ENCODE data around the gene PPT2.
"Not testable (repeated sequence)": the region's sequence is repeated elsewhere in the genome, so short reads cannot be mapped to it uniquely, and the experiment has no call there.

Gene PPT2

DNA sequence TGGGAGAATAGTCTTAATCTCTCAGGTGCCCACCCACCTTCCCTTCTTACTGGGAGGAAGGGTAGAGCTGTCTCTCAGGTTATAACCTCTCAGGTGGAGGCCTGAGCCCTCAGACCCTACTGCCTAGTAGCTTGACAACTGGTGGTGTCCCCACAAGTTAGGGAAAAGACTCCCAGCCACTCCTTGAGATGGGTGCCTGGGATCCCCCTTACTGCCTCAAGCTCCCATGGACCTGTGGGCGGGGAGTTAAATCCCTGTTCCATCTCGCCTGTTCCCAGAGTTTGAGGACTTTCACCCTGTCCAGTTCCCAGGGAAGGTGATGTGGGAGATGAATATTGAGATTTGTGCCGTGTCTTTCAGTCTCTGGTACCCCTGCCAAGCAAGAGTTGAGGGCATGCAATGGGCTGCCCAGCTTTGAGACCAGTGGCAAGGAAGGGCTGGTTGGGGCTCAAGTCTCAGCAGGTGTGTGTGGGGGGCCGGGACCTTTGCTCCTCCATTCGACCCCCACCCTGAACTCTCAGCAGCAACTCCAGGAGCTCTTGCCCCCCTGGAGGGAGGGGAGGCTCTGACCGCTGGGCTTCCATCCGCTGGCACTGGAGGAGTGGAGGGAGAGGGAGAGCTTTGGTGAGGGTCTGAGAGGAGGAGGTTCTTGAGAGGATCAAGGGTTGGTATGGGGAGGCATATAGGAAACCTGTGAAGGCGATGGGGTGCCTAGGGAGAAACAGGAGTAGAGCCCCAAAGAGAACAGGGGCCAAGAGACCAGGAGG, 37.2 kb downstream of the PPT2 start:
- DNase-seq: no peak

DNA sequence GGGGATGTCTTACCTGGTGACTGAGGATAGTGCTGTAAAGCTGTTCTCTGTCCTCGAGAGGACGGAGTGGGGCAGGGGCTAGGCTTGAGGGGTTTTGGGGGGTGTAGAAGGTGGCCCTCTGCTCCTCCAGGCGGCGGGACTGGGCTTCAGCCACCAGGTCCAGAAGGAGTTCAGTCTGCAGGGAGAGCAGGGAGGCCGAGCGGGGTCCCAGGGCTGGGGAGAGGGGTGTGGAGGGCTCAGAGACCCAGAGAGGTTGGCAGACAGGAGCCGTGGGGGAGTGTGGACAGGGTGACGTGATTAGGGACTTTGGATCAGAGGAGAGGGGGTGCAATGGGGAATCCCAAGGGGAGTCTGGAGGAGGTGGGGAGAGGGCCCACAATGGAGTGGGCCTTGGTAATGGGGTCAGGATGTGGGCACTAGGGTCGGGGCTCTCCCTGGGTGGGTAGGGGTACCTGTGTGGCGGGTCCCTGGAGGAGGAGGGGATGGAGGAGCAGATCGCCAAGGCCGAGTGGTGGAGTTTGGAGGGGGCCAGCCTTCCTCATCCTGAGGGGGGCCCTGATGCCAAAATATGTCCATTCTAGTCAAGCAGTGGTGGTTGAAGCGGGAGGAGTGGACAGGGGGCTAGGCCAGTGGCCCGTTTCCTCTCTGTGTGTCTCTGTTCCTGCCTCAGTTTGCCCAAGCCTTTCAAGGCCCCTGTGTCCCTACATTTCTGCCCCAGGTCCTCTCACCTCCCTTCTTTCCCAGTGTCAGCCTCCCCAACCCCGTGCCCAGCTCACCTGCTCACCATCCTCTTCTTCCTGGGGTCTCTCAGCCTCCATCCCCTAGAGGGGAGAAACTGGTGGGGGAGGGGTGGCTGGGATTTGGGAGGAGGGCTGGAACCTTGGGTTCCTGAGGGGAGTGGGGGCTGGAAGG, 38.0 kb downstream of the PPT2 start:
- DNase-seq: peak in 1 of 4 experiments; percentile 40

DNA sequence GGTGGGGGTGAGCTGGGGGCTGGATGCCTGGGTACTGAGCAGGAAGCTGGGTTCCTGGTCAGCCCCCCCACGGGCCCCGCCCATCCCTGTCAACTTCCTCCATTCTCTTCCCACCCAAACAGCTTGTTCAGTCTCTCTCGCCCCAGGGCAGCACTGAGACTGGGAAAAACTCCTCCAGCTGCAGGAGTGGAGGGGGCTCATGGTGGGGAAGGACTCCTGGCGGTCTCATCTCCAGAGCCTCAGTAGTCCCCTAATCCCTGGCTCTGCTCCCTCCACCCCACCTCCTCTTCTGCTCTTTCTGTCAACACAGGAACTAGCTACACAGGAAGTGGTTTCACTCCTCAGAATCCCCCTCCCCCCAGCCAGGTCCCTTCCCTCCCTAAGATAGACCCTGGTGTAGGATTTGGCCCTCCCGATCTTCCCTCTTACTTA, 38.7 kb downstream of the PPT2 start, which contains the start of gene GPSM3:
GPSM3 (minus strand) TSS at position 36 of the 432 bp plus-strand sequence. CDS start 130 bp downstream, outside the sequence.
- DNase-seq: peak; percentile 60 to 85 (median 72)

DNA sequence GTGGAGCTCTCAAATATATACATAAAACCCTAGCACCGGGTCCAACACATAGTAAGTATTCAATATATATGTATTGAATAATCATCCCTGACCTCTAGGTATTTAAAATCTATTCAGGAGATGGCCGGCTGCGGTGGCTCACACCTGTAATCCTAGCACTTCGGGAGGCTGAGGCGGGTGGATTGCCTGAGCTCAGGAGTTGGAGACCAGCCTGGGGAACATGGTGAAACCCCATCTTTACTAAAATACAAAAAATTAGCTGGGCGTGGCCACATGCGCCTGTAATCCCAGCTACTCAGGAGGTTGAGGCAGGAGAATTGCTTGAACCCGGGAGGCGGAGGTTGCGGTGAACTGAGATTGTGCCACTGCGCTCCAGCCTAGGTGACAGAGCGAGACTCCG, 39.2 kb downstream of the PPT2 start:
- not testable (repeated sequence) for DNase-seq

DNA sequence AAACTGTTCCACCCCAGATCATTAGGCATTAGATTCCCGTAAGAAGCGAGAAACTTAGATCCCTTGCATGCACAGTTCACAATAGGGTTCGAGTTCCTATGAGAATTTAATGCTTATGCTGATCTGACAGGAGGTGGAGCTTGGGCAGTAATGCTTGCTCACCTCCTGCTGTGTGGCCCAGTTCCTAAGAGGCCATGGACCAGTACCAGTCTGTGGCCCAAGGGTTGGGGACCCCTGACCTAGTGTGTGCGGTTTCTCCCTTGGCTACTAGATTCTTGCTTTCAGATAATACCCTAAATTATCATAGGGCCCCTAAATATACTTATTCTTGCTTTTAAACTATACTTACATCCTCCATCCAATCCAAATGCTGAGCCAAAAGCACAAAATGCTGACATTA, 40.4 kb downstream of the PPT2 start:
- DNase-seq: no peak

DNA sequence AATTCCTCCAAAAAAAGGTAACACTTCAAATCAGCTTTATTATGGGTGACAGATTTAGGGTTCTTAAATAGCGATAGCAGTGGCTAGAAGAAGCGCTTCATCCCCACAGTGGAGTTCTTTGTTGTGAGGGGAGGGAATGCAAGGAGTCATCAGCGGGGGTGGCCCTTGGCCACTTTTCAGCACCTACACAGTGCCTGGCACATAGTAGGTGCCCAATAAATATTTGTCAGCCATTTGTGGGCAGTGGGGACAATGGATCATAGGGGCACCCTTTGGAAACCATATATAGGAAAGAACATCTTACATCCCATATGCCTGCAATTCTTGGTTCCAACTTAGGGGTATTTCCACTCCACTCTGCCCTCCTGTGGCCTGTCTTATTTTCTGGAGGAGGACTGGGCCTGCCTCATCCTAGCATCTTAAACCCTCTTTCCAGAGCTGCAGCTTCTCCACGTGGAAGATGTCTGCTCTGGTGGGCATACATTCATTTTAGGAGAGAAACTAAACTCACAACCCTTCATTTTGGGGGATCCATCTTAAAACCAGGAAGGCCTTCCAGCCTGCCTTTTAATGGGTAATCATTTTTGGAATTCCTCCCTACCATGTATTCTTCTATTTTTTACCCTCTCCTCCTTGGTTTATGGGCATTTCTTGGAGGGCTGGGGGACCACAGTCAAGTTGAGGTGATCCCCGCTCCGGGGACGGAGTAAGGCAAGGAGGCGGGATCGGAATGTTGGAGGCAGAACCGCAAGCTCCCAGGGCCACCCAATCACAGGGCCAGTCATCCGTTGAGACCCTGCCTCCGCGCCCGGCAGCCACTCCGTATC, 41.1 kb downstream of the PPT2 start:
- DNase-seq: peak; percentile 59 to 75 (median 74)

DNA sequence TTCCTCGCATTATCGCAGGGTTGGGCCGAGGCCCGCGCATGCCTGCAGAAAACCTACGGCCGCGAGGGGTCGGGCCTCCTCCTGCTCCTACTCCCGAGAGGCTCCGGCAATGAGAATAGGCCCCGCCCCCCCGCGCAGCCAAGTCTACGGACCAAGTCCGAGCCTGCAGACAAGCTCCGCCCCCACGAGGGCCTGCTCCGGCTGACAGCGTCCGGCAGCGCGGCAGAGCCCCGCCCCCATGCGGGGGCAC, 41.6 kb downstream of the PPT2 start:
- DNase-seq: peak; percentile 100

DNA sequence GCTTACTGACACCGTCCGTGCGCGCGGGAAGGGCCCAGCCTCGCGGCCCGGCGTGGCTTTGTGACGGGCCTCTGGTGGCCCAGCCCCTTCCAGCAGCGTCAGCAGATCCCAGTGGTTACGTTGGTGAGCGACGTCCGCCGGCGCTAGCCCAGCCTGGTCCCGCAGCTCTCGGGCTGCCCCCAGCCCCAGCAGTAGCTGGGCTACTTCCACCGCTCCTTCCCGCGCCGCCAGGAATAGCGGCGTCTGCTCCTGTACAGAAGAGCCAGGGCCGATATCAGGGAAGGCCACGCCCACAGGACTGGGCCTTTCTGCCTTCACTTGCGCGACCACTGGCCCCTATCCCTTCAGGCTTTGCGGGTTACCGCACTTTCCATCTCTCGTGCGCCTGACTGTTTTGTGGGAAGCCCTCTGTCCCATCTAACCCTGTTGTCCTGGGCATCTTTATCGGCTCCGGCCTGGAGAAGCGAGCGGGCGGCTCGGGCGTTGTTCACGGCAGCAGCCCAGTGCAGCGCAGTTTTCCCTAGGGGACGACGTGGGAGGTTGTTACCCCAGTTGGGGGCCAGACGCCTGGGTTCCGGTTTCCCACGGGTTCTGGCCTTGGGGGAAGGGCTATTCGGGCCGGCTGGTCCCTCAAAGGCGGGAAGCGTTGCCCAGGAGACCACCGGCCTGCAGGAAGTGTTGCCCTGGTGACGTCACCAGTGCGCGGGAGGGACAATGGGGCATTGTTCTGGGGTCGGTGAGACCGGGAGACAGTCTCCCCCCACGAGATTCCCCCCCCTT, 42.2 kb downstream of the PPT2 start:
- DNase-seq: peak; percentile 80 to 92 (median 89)

DNA sequence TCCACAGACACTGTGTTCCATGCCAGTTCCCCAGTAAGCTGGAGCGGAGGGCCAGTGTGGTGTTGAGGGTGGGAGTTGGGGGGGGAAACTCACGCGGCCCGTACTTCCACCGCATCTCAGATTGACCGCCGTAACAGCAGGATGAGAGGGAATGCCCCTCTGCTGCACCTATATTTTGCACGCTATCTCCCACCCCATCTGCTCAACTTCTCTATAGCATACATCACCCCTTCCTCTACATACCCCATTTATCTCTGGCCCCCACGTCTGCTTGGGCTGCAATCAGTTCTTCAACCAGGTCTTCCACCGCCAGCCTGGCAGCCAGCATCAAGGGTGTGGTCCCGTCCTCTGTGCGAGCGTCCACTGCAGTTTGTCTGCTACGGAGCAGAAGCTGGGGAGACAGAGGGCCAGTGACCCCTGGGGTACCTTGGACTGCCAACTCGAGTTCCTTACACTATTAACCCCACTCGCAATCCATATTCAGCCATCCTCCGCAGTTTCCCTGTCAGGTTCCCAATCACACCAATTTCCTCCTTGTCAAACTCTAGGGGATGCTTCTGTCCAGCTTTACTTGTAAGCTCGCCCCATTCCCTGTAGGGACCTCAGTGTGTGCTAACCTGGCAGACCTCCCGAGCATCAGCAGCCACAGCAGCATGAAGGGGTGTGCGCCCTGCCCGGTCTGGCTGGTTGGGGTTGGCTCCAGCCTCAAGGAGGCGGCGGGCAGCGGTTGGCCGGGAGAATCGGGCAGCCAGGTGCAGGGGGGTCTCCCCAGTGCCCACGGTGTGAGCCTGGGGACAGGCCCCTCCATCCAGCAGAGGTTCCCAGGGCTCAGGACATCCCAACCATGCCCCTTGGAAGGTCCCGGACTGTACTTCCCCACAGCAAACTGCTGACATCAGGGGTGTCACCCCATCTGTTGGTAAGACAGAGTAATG, 43.0 kb downstream of the PPT2 start:
- DNase-seq: peak; percentile 68 to 85 (median 80)

DNA sequence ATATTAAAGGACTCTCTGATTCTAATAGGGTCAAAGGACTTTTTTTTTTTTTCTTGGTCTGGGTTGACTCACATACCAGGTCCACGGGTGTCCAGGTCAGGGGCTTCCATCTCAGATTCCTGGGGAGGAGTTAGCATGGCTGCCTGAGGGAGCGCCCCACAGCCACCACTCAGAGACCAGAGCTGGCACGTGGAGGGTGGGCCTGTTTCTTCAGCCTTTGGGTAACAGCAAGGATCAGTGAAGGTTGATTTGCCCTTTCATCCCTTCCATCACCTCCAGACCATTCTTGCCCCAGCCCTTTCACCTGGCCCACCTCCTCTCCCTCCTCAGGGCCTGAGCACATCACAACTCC, 44.4 kb downstream of the PPT2 start:
- no peak for DNase-seq

DNA sequence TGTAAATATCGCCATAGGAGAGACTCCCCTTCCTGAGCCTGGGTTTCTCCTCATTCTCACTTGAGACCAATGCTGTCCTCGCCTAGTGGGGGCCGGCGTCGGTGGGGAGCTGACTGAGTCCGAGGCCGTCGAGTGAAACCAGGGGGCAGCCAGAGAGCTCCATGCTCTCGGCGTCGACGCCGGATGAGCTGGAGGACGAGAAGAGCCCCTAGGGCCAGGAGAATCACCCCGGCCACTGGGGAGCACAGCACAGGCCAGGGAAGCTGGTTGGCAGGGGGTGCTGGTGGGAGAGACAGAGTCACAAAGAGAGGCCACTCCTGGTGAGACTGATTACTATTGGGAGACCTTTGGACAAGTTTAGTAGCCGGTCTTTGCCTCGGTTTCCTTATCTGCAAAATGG, 44.9 kb downstream of the PPT2 start:
- DNase-seq: no peak

DNA sequence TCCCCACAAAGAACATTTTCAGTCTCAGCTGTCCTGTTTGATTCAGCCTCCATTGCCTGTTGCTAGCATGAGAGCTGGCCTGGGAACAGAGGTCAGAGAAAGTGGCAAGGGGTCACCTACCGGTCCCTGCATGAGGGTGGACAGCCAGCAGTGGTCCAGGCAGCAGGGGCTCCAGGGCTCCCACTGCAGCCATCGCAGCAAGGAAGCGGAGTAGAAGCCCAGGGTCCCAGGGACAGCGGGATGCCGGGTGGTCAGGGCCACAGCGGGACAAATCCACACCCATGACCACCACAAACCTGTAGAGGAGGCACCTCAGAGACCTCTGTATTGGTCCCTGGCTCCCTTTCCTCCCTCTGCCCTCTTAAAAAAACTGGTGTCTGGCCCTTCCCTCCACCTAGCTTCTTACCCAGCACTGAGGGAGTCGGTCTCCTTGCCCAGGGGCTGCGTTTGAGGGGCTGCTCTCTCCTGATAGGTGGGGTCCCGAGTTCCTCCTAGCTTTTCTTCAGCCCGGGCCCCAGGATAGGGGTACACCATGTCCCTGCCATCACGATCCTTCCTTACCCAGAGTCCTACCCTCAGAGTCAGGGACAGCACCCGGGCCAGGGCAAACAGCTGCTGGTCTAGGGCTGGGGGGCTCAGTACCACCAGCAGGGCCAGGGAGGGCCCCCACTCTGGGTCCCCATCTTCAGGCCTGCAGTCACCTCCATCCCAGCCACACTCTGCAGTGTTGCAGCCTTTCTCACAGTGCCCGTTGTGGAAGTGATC, 47.0 kb downstream of the PPT2 start:
- no peak for DNase-seq

DNA sequence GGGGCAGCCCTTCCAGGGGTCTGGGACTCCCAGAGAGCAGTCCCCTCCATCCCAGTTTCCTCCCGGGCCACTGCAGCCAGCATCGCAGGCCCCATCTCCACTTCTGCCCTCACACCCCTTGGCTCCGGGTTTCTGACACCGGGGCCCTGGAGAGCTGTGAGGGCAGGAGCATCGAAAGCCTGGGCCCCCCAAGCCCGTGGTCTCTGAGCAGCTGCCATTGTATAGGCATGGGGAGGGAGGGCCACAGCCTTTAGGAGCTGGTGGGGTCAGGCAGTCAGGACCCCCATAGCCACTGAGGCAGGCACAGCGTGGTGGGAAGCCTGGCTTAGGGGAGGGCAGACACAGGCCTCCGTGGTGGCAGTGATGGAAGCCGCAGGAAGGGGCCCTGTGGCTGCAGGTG, 48.2 kb downstream of the PPT2 start:
- no peak for DNase-seq

DNA sequence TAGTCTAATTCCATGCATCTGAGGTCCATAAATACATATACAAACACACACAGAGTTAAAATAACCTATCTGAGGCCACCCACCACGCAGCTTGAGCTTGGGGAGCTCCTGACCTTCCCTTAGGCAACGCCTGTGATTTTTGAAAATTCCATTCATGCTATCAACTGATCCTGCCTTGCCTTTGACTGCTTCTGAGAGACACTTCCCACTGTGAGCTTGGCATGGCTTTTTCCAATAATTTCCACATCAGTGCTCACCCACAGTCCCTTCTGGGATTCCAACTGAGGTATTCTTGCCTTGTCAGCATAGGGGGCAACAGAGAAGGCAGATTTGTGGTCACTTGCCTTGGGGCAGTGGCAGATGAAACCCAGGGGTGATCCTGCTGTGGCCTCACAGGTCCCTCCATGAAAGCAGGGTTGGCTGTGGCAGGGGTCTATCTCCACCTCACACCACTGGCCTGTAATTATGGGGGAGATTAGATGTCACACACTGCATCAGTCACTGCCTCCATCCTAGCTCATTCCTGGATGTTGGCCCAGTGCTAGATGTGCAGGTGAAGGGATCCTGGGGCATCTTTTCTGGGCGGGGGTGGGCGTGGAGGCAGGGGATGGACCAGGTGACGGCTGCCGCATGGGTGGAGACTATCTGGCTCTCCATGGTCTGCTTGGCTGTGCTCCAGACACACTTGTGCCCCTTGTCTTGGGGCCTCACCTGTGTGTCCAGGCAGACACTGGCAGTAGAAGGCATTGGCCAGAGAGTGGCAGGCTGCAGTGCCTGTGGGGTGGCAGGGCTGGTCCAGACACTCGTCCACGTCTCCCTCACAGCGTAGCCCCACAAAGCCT, 49.7 kb downstream of the PPT2 start:
- DNase-seq: no peak

DNA sequence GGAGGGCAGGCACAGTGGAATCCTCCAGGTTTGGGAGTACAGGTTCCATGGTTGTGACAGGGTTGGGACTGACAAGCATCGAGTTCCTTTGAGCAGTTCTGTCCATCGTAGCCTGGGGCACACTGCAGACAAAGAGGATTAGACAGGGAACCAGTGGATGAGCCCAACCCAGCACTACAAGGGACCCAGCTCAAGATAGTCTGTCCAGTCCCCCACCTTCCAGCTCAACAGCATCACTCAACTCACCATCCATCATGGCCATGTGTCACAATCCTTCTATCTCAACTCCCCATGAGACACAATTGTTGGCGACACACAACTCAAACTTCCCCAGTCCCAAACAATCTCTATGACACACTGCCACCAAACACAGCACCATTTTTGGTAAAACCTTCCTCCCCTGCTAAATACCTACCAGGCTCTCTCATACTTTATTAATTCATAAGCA, 50.4 kb downstream of the PPT2 start:
- no peak for DNase-seq

DNA sequence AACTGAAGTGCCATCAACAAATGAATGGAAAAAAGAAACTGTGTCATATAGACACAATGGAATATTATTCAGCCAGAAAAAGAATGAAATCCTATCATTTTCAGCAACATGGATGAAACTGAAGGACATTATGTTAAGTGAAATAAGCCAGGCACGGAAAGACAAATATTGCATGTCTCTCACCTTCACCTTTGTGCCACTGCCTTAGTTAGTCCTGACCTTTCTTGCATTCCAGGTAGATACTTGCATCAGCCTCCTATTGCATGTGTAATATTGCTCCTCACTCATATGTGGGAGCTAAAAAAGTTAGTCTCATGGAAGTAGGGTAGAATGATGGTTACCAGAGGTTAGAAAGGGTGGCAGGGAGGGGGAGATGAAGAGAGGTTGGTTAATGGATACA, 55.1 kb downstream of the PPT2 start:
- DNase-seq: no peak

DNA sequence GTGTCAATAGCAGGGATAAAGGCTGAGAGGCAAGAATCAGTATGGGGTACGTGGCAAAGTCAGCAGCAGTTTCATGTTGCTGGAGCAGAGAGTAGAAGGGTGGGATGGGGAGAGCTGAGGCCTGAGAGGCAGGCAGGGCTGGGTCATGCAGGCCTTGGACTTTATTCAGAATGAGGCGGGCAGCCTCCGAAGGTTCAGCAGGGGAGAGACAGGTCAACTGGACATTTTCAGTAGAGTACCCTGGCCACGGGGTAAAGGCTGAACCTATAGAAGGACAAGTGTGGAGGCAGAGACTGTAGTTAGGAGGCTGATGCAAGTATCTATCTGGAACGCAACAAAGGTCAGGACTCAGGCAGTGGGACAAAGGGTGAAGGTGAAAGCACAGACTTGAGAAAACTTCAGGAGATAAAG, 56.3 kb downstream of the PPT2 start:
- no peak for DNase-seq

DNA sequence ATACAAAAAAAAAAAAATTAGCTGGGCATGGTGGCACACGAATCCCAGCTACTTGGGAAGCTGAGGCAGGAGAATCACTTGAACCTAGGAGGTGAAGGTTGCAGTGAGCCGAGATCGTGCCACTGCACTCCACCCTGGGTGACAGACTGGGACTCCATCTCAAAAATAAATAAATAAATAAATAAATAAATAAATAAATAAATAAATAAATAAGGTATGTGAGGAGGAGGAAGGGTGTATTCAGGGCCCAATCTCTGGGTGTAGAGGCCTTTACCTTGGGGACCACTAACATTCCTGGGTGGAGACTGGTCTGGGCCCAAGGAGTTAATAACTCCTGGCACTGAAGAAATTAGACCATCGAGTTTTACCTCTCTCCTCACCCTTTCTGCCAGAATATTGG, 57.5 kb downstream of the PPT2 start:
- not testable (repeated sequence) for DNase-seq

DNA sequence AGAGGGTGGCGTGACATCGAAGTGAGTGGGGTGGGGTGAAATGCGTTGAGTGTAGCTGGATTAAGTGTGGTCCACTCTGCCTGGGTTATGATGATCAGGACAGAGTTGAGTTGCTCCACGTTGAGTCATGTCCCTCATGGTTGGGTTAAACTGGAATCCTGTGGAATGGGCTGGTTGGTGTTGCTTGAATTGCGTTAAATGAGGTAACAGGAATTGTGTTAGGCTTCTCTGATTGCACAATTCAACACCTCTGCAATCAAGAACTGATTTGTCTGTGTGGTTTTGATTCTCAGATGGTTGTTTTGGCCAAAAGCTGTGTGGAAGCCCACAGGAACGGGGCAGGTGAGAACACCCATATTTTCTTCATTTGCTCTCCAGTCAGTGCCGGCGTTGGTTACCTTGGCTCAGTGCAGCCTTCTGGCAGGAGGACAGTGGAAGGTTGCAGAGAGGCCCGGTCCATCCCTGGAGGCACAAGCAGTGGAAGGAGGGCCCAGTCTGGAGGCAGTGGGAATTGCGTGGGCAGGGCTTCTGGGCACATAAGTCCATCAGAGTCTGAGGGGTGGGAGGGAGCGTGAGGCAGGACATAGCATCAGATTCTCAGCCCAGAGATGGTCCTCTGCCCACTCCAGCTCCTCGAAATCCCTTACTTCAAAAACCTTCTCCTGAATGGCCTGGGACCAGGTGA, 58.3 kb downstream of the PPT2 start:
- no peak for DNase-seq

All from suppressor macrophage (primary cell).